Esophagus squamous epithelium (tissue), 4 donors: ENCODE measurements around the gene NFKB1.

ENCODE experiments used
- POLR2A ChIP-seq, 4 donors: fragments of 450-650 bp; IDR thresholded peaks; one replicate each; pipeline ENCODE4 v1.6.1; 2017; ENCODE audit warnings: antibody characterized with exemption in 4 of 4, mild to moderate bottlenecking in 4 of 4, moderate library complexity in 3 of 4
- TF ChIP-seq, protein P1 (sequence below), 6 experiments: fragments of 450-650 bp in 4 of 6; fragments of 200-600 bp in 2 of 6; sonication (generic) in 2 of 6; IDR thresholded peaks; one replicate each; pipeline ENCODE4 v1.5.1; 2016 to 2019; ENCODE audit warnings: antibody characterized with exemption in 6 of 6, mild to moderate bottlenecking in 4 of 6, moderate library complexity in 4 of 6

- TF ChIP-seq, protein P1, sequence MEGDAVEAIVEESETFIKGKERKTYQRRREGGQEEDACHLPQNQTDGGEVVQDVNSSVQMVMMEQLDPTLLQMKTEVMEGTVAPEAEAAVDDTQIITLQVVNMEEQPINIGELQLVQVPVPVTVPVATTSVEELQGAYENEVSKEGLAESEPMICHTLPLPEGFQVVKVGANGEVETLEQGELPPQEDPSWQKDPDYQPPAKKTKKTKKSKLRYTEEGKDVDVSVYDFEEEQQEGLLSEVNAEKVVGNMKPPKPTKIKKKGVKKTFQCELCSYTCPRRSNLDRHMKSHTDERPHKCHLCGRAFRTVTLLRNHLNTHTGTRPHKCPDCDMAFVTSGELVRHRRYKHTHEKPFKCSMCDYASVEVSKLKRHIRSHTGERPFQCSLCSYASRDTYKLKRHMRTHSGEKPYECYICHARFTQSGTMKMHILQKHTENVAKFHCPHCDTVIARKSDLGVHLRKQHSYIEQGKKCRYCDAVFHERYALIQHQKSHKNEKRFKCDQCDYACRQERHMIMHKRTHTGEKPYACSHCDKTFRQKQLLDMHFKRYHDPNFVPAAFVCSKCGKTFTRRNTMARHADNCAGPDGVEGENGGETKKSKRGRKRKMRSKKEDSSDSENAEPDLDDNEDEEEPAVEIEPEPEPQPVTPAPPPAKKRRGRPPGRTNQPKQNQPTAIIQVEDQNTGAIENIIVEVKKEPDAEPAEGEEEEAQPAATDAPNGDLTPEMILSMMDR (IDR thresholded peaks at IDR 0.05), result no peak
- no peak for TF ChIP-seq POLR2A (IDR thresholded peaks at IDR 0.05)
Observed at GRCh38 chr4:102594000-102594399, 92.8 kb downstream of the NFKB1 start.
